Measurements from ENCODE around the gene MPP3.
A peak's percentile ranks its signal among the peaks of the same experiment; 100 is the strongest.

Gene MPP3

DNA sequence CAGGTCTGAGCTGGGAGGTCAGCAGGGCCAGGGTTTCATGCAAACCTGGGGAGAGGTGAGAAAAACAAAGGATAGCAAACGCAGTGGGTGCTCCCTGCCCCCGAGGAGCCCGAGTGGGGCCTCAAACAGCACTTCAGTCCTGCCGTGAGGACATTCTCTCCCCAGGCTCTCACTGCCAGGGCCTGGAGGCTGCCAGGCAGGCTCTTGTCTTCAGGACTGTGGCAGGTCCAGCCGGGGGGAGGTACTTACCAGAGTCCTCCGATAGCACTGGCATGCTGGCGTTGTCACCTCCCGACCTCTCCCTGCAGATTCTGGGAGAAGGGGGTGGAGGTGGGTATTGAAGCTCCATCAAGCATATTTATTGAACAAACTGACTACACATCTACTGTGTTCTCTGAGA is 1.3 kb downstream of the MPP3 start:
- no peak for DNase-seq

DNA sequence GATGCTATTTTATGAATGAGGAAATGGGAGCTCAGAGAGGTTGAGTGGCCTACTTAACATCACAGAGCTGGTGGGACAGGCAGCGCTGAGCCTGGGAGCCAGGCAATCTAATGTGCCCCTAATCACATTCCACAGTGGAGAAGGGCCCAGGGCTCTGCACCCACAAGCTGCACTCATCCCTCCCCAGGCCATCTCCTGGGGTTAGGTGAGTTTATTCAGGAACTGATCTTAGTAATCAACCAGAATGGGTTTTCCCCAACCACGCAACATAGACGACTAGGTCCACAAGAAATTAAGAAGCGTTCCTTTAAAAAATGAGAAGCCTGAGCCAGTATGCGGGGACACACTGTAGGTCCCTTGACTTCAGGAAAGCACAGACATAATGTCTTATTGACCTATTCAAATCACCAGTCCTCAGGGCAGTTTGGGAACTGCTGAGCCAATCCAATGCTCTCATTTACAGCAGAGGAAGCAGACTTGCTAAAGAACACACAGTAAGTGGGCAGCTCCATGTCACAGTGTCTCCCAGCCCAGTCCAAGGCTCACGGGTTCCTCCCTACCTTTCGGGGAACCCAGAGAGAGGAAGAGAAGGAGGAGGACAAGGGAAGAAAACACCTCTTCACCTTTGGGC is 2.3 kb downstream of the MPP3 start:
- DNase-seq, result peak; percentile 72 to 83

DNA sequence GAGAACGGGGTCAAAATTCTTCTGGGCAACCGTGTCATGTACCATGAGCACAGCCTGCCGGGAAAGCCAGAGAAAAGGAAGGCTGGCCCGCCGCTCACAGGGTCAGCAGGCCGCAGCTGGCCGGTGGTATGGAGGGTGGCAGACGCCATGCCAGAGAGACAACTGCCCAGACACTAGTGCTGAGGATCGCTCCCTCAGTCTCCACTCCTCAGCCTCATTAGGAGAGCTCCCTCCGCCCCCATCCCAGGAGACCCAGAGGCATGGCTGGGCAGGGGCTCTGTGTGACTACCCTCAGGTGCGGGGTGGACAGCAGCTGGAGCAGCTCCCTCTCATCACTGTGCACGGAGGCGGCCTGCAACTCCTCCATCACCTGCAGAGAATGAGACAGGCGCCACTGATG is 3.2 kb downstream of the MPP3 start:
- no peak for DNase-seq

DNA sequence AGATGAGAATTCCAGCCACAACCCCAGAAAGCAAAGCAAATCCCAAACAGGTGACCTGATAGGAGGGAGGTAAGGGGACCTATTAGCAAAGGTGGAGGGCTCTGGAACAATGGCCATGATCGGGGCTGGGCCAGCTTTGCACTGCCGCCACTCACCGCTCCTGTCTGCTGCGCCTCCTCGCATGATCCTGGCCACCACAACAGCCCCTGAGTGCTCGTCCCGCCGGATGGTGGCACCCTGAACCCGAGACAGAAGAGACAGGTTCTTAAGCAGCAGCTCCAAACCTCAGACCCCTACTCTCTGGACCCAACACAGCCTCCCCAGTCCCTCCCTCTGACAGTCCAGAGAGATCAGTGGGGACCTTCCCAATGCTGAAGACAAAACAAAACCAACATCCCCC is 5.3 kb downstream of the MPP3 start:
- no peak for DNase-seq

DNA sequence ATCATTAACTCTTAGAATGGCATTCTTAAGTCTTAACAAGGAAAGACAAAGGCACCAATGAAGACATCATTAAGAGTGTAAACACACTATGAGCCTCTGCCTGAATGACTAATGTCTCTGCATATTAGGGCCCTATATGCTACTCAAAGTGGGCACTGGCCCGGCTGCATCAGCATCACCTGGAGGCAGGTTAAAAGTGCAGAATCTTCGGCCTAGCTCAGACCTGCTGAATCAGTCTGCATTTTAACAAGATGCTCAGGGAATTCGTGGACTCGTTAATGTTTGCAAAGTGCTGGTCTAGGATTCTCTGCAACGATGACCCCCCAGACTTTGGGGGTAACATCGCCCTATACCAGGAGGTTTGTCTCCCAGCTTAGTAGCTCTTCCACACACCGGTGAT is 6.7 kb downstream of the MPP3 start:
- DNase-seq, result no peak

DNA sequence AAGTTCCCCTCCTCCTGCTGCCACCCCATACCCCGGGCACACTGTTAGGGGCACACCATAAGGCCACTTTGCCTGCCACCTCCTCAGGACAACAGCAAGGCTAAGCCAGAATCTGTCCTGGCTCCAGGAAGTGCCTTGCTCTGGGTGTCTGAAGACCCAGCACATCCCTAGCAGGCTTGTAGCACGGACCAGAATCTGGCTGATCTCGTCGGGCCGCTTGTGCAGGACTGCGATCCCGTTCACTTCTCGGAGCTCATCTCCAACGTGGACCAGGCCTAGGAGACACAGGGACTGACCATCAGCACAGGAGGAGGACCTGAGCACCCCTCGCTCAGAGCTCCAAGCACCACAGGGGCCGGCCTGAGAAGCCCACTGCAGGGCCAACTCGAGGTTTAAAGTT is 7.4 kb downstream of the MPP3 start:
- DNase-seq, result no peak

DNA sequence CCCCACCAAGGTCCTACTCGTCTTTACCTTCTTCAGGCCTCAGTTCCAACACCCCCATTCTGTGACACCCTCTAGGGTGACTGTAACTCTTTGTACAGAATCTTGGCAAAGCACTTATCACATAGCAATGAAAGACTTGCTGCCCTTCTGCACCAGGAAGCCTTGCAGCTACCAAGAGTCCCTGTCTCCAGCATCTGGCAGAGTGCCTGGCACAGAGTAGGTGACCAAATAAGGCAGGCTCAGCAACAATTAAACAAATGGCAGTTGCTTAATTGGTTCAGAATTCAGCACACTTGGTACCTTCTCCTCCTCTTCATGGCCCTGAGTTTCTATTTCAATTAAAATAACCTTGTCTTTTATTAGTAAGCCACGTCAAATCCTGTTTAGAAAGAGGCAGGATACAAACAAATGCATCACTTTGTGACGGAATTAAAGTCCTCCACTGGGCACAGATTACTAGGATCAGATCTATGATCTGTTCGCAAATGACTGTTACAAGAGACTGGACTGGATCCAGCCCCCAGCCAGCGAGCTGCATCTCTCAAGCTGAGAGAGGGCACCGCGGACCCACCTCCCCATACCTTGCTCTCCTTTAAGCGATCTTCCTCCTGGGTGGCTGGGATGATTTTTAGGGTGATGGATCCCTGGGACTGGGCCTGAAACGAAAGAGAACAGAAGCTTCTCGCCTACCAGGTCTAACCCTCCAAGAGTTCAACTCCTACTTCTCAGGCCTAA is 9.4 kb downstream of the MPP3 start:
- DNase-seq, result no peak

DNA sequence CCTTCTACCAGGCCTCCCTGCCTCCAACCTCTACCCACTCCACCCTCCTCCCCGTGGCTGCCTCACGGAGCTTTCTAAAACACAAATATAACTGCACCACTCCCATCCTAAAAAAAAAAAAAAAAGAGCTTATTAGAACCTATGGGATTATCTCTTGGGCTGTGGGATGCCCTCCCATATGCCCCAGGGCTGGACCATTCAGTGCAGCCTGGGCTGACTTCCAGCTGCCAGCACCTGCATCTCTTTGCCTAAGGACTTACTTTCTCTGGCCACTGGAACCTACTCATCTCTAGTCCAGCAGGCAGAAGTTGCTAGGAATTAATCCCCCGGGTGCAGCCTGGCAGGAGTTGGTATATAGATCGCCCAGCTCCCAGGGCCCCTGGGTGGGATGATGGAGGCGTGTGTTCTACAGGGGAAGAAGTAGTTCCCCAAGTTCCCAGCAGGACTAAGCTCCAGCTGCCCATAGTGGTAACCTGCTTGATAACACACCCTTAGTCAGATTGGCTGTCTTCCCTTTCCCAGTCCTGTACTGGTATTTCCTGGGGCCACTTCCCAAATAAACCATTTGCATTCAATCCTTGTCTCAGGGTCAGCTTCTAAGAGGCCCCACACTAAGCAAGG is 10.3 kb downstream of the MPP3 start:
- DNase-seq, result no peak

DNA sequence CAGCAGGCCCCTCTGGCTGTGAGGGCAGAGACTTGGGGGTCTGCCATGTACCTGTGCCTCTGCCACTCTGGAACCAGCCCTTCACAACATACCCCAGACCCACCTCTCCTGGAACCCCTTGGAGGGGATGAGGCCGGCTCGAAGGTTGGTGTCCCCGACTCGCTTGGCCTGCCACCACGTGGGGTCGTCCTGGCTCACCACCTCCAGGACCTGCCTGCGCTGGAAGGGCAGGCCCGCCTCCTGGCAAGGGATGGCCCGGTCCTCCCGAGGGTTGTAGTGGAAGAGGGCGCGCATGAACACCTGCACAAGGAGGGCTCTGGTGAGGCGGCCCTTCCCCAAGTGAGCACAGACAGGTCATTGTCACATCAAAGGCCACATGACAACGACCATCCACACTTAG is 12.2 kb downstream of the MPP3 start:
- no peak for DNase-seq

DNA sequence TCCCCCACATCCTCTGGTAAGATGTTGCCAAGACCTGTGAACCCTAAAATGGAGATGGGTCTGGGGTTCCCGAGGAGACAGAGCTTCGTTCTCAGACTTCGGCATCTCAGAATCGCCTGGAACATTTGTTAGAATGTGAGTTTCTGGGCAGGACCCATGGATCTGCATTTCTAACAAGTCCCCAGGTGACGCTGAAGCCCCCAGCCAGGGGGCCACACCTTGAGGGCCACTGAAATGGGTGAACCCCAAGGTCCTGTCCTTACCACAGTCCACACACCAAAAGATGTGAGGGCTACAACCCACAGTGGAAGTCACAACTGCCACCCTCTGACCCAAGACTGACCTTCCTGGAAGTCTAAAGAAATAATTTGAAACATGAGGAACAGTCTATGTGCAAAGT is 14.0 kb downstream of the MPP3 start:
- DNase-seq, result no peak

DNA sequence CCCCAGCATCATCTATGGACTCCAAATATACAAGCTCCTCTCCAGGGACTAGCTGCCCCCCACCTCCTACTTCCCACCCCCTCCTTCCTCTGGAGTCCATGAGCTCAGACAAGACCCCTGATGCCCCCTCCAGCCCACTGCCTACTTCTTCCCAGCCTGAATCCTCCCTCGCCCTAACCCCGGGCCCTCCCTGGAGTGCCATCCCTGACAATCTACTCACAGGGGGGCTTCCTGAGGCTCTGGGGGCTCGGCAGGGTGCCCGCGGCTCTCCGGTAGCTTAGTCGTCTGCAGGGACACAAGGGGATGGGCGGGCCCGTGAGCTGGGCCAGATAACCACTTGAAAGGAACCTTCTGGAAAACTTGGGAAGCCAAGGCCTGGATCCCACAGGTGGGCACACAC is 15.1 kb downstream of the MPP3 start:
- no peak for DNase-seq

DNA sequence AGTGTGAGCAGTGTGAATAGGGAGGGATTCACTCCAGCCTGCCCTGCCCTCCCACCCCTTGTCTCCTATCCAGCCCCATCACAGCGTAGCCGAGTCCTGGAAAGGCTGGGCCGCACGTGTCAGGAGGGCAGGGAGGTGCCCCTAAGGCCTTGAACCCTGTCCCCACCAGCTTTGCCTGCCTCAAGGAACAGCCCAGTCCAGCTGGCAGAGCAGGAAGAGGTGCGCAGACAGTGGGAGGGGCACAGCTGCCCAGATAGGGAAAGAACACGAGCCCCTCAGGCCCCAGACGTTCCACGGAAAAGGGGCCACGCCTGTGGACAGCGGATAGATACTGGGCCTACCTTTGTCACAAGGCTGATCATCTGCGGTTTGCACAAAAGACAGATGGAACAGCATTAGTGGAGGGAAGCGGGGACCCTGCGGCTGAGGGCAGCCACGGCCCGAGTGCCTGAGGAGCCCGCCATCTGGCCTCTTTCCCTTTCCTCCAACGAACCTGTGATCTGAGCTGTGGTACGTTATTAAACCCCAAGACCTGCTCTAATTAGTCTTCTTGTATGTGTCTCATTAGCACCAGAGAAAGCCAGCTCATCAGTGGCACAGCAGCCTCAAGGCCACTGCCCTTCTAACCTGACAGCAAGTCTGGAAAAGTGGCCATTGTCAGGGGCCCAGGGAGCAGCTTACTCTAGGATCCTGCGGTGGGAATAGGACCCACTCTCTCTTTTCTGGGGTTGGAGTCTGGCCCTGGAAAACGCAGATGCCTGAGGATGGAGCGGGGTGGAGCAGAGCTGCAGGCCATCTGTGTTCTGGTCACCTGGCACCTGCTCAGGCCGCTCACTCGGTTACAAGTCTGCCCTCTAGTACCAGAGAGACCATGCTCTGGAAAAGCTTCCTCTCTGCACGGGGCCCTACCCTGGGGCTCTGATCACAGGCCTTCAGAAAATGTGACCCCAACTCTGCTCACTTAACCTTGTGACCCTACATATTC is 16.3 kb downstream of the MPP3 start:
- no peak for DNase-seq

DNA sequence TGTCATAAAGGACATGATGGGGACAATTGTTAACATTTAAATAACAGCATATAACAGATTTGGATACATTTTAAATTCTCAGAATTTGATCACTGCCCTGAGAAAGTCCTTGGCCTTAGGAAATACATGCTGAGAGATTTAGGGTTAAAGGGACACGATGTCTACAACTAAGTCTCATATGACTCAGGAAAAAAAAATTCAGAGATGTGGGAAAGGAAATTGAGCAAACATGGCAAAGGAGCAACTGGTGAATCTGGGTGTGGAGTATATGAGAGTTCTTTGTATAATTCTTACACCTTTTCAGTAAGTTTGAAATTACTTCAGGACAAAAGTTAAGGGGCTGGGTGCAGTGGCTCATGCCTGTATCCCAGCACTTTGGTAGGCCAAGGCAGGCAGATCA is 18.2 kb downstream of the MPP3 start:
- no peak for DNase-seq

DNA sequence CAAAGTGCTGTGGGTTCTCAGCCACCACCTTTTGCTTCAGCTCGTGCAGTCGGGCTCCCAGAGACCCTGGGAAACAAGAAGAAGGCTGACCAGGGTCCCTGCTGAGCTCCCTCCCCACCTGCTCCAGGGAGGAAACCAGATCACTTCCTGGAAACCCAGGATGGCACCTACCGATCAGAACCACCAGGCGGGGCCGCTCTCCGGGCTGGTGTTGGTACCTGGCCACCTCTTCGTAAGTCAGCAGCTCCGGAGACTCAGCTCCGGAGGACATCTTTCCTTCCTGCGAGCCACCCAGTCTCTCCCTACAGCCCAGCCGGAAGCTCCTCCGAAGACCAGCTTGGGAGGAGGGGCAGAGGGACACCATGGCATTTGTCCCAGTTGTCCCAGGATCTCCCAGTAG is 18.9 kb downstream of the MPP3 start:
- no peak for DNase-seq

DNA sequence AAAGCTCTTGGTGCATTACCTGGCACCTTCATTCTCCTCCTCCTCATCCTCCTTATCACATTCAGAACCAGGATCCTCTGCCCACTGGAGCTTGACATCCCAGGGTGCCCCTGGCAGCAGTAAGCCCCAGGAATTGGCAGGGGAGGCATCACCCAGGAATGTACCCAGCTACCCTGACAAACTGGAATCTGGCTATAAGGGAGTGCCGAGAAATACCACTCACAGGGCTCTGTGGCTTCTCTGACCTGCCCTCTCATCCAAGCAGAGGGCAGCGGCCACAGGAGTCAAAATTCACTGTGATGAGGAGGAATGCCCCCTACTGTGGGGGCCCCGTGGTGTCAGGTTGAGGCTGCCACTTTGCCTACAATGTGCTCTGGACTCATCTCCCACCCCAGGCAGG is 19.6 kb downstream of the MPP3 start:
- DNase-seq, result no peak

DNA sequence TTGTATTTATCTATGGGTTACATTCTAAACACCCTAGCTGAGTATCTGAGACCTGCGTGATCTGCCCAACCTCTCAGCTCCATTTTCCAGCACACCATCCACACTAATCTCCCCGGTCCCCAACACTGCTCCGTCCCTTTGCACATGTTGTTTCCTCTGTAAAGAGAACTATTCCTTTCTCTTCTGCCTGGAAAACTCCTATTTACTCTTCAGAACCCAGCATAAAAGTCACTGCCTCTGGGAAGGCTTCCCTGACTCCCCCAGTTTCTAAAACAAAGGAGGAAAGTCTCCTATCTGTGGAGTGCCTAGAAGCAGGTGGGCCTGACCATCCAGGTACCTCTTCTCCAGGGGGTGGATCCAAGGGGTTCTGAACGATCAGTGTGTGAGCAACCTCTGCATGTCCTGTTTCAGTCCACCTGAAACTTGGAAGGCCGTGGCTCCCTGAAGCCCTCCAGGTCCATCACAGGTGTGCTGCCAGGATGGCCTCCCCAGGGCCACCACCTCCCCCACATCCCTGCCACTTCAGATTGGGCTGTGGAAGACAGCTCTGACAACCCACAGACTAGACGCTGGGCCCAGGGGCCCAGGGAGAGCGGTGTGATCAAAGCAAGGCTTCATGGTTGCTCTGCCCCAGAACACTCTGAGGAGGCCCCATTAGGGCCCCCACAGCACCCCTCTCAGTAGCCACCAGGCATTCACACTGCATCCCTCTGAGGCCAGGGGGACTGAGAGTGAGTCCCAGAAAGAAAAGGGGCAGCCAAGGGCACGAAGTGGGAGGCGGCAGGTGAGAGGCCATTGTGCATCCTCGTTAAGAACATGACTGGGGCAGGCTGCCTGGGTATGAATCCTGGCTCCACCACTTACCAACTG is 20.3 kb downstream of the MPP3 start:
- no peak for DNase-seq

DNA sequence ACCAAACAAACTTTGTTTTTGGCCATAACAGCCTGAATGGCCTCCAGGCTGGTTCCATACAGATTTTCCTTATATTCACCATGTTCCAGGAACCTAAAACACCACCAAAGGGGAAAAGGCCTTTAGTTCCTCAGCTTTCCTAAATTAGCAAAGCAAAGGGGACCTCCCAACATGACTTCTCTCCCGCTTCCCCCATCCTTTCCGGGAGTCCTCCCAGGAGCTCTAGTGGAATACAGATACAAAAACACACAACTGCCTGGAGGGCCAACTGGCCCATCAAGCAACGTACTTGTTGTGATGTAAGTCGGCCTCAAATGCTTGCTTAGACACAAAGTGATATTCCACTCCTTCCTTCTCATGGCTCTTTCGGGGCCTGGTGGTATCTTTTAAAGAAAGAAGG is 22.1 kb downstream of the MPP3 start:
- no peak for DNase-seq

DNA sequence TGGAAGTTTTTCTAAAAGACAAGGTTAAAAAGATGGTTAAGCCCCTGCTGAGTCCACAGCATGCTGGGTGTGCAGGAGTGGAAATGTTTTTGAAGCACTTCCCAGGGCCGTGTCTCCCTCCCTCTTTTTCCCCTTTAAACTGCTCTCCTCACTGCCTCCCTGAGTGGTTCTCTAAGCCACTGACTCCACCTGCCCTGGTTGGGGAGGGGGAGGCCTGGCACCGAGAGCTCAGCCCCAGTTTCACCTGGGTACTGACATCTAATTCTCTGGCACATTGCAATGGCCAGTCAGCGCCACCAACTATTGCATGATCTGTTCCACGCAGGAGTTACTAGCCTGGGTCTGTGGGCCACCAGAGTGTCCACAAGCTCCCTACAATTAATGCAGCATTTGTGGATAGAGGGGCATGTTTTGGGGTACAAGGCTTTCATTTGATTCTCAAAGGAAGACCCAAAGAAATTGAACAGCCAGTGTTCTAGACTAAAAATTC is 22.7 kb downstream of the MPP3 start:
- no peak for DNase-seq

DNA sequence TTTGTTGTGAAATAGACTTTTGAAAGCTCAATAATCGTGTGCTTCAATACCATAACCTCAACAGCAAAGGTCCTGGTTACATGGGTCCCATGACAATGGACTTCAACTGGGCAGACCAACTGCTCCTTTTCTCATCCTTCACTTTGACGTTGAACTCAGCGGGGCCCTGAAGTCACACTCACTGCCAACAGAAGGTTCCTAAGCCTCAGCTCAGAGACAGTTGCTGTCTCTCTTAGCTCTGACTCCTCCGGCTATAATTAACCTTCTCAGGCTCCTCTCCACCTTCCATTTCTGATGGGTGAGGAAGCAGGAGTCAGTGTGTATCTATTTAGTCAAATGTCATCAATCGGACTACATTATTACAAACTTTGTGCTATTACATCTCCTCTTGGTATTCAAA is 23.8 kb downstream of the MPP3 start:
- DNase-seq, result peak; percentile 78 to 79

DNA sequence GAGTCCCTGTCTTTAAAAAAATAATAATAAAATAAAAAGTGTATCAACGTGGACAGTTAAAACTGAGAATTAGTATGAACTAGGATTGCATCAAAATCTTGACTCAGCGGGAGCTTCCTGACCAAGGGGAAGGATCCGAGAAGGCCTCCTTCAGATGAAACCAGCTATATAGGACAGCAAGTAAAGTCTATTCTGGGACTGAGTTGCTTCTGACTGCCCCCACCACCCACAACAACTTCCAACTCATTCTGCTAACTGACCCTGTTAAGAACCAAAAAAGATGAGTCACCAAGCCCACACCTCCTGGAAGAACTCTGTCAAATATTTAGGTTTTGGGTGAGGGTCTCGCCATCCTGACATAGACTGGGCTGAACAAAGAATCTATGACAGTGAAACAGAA is 24.9 kb downstream of the MPP3 start:
- DNase-seq, result no peak

DNA sequence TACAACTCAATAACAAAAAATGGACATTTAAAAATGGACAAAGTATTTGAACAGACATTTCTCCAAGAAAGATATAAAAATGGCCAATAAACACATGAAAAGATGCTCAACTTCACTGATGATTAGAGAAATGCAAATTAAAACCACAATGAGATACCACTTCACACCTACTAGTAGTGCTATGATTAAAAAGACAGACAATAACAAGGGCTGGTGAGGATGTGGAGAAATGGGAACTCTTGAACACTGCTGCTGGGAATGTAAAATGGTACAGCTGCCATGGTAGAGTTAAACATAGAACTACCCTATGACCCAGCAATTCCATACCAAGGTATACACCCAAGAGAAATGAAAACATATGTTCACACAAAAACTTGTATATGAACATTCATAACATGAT is 27.8 kb downstream of the MPP3 start:
- no peak for DNase-seq

DNA sequence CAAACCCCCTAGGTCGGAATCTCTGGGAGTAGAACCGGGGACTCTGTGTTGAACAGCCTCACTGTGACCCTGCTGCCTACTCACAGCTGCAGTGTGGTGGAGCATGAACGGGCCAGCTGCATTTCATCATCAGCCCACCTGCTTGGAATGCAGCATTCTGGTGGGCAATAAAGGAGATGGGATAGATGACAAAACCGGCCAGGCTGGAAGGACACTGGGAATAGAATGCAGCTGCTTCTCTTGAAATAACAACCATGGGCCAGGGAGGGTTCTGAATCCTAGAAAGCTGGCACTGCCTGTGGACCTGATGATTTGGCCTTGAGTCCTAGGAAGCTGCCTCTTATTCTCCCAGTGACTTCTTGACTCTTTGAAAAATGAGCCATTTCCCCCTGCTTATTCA is 29.2 kb downstream of the MPP3 start:
- DNase-seq, result no peak

All from NCI-H526 (cell line).